WERI-Rb-1 (cell line): ENCODE data around the gene RECK.

Source experiments
- DNase-seq: peaks from one replicate; pipeline ENCODE4 v3.0.0-alpha.2; 2020
- H3K27ac ChIP-seq: fragments of 250-450 bp; sonication (Bioruptor Pico); 2 replicates; pipeline ENCODE4 v1.5.1; 2020; ENCODE audit warnings: mild to moderate bottlenecking, moderate library complexity
- H3K27me3 ChIP-seq: fragments of 250-450 bp; sonication (Bioruptor Pico); 2 replicates; pipeline ENCODE4 v1.5.1; 2021; ENCODE audit warnings: mild to moderate bottlenecking, low read depth, moderate library complexity; ENCODE audit not compliant: insufficient read depth, severe bottlenecking
- H3K36me3 ChIP-seq: fragments of 250-450 bp; sonication (Bioruptor Pico); 2 replicates; pipeline ENCODE4 v1.5.1; 2020; ENCODE audit warnings: mild to moderate bottlenecking, moderate library complexity
- H3K4me3 ChIP-seq: 2 replicates; pipeline ENCODE4 v1.5.1; 2011; ENCODE audit warnings: low read depth, mild to moderate bottlenecking, control low read depth, low read length
- H3K9me3 ChIP-seq: fragments of 250-450 bp; sonication (Bioruptor Pico); 2 replicates; pipeline ENCODE4 v1.5.1; 2021; ENCODE audit warnings: mild to moderate bottlenecking, moderate library complexity; ENCODE audit not compliant: severe bottlenecking
- CTCF ChIP-seq: IDR thresholded peaks from 2 replicates; pipeline ENCODE4 v1.5.1; 2011; ENCODE audit warnings: low read depth, mild to moderate bottlenecking, control low read depth, inconsistent platforms, low read length

Gene RECK

GRCh38 chr9:36162211-36162738 lies 125.6 kb downstream of the RECK start:
- Histone ChIP-seq H3K27me3 (no peaks in the 10 kb centered on the region), H3K36me3 (no peaks in the 10 kb centered on the region), H3K4me3 (no peak overlapping the region), H3K9me3 (no peaks in the 10 kb centered on the region), H3K27ac (no peak overlapping the region)
- no peak for TF ChIP-seq CTCF
- no peak for DNase-seq

- H3K4me3 ChIP-seq, result no peak overlapping the region
- H3K27me3 ChIP-seq, result no peaks in the 10 kb centered on the region
- H3K27ac ChIP-seq, result no peak overlapping the region
- TF ChIP-seq CTCF, result no peak
- H3K36me3 ChIP-seq, result no peaks in the 10 kb centered on the region
- peak; percentile 15 for DNase-seq
- no peaks in the 10 kb centered on the region for H3K9me3 ChIP-seq
Observed at GRCh38 chr9:36163049-36163785, 126.5 kb downstream of the RECK start.

GRCh38 chr9:36163786-36164170 lies 127.1 kb downstream of the RECK start:
- Histone ChIP-seq H3K36me3 (no peaks in the 10 kb centered on the region), H3K9me3 (no peaks in the 10 kb centered on the region), H3K4me3 (no peak overlapping the region), H3K27ac (no peak overlapping the region), H3K27me3 (no peaks in the 10 kb centered on the region)
- no peak for TF ChIP-seq CTCF
- no peak for DNase-seq

GRCh38 chr9:36164372-36164771 lies 127.7 kb downstream of the RECK start:
- H3K27ac ChIP-seq, result no peak overlapping the region
- no peaks in the 10 kb centered on the region for H3K9me3 ChIP-seq
- DNase-seq, result no peak
- no peak for TF ChIP-seq CTCF
- no peak overlapping the region for H3K4me3 ChIP-seq
- no peaks in the 10 kb centered on the region for H3K27me3 ChIP-seq
- no peaks in the 10 kb centered on the region for H3K36me3 ChIP-seq

- H3K27ac ChIP-seq, result no peak overlapping the region
- no peak for TF ChIP-seq CTCF
Observed at GRCh38 chr9:36164989-36165388, 128.3 kb downstream of the RECK start.

GRCh38 chr9:36165826-36166167 lies 129.1 kb downstream of the RECK start:
- no peak for DNase-seq
- H3K27me3 ChIP-seq, result no peaks in the 10 kb centered on the region
- no peak overlapping the region for H3K27ac ChIP-seq
- no peaks in the 10 kb centered on the region for H3K36me3 ChIP-seq
- no peak overlapping the region for H3K4me3 ChIP-seq
- no peaks in the 10 kb centered on the region for H3K9me3 ChIP-seq
- TF ChIP-seq CTCF, result no peak

More at GRCh38 chr9:36164989-36165388, 128.3 kb downstream of the RECK start:
- H3K4me3 ChIP-seq, result no peak overlapping the region
- no peaks in the 10 kb centered on the region for H3K36me3 ChIP-seq
- no peaks in the 10 kb centered on the region for H3K27me3 ChIP-seq
- H3K9me3 ChIP-seq, result no peaks in the 10 kb centered on the region
- peak; percentile 30 for DNase-seq
